Stimulated activated CD4-positive, alpha-beta T cell treated with anti-CD3 and anti-CD28 coated beads, Interleukin-12 subunit alpha, Interleukin-12 subunit beta, amount 100 ng/mL, for 4 hours (primary cell): Measurements from ENCODE around the gene CKMT2.

ENCODE experiments used
- DNase-seq: peaks from one replicate; pipeline ENCODE4 v3.0.0-alpha.2; 2020

Gene CKMT2

DNA sequence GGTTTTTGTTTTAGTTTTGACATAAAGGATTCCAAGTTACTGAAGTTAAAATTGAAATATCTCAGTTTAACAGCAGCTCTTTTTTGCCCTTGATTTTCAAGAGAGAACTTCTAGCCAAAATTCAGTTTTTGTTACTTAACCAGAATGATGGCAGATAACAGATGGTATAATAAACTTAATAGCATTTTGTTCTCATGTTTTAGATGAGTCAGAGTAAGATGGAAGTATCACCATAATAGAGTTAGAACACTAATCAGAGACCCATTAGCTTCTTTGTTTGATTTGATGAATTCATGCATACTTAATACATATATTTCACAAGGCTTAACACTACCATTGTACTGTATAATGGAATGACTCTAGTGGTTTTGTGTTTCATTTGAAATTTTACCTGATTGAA is 80.2 kb downstream of the CKMT2 start:
- DNase-seq: no peak

DNA sequence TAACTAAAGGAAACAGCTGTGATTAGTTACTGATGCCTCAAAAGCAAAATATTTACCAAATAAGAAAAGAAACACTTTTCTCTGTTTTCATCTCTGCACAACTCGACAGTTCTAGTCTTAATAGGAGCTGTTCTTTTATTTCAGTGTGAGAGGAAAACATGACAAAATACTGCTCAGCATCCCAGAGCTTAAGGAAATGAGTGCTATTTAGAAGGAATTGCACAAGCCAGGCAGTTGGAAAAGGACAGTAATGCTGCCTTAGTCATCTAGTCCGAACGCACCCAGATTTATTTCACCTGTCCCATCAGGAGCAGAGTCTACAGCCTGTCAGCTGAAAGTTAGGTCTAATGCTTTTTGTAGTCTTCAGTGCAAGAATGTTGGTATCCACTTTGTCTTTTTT is 80.6 kb downstream of the CKMT2 start:
- no peak for DNase-seq

DNA sequence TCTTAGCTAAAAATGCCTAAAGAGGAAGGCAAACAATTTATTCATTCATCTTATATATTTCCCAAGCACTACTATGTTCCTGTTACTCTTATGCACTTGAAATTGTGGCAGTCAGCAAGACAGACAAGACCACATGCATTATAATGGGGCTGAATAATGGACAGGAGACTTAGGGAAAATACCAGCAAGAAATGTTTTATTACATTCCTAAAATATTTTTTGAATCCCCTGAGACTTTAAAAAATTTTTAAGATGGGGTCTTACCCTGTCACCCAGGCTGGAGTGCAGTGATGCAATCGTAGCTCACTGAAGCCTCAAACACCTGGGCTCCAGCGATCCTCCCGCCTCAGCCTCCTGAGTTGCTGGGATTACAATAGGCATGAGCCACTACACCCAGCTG is 81.5 kb downstream of the CKMT2 start:
- no peak for DNase-seq

GRCh38 chr5:81315336-81315735 is 82.2 kb downstream of the CKMT2 start:
- DNase-seq: no peak

DNA sequence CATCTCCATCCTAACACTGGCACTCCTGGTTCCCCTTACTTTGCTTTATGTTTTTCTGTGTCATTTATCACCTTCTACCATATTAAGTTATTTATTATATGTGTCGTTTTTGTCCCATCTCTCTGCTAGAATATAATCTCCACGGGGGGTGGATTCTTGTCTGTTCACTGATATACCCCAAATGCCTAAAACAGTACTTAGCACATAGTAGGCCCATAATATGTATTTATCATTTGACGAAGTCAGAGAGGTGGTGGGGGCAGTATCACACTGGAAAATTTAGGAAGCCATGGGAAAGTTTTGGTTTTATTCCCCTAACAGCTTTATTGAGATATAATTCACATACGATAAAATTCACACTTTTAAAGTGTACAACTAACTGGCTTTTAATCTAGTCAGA is 82.7 kb downstream of the CKMT2 start:
- no peak for DNase-seq
